ELF-1 (cell line): Measurements from ENCODE around the gene CALML6.

Source experiments
- DNase-seq: peaks from one replicate; pipeline ENCODE4 v3.0.0-alpha.2; 2016; ENCODE audit warnings: low read depth, low spot score

CALML6 gene

DNA sequence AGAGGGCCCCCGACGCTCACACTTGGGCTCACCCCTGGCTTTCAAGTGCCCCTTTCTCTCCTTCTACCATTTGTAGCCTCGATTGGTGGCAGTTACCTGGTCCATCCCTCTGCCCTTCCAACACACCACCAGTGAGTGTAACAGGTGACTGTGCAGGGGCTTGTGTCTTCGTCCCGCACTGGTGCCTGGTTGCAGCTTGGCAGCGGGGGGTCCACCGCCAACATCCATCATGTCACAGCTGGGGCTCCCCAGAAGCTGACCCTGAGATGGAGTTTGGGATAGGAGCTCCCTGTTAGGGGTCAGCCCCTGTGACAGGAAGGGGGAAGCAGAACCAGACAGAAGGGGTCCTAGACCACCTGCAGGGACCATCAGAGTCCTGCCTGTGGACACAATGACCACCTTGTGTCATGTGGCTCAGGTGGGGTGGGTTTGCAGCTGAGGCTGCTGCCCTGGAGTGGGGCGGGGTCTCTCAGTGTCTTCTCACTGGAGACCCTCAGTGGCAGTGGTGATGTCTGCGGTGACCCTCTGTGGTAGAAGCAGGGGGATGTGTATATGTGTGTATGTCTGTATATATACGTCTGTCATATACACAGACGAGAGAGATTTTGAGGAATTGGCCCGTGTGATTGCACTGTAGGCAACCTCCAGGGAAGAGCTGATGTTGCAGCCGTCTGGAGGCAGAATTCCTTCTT is 3.6 kb upstream of the CALML6 start:
- no peak for DNase-seq

DNA sequence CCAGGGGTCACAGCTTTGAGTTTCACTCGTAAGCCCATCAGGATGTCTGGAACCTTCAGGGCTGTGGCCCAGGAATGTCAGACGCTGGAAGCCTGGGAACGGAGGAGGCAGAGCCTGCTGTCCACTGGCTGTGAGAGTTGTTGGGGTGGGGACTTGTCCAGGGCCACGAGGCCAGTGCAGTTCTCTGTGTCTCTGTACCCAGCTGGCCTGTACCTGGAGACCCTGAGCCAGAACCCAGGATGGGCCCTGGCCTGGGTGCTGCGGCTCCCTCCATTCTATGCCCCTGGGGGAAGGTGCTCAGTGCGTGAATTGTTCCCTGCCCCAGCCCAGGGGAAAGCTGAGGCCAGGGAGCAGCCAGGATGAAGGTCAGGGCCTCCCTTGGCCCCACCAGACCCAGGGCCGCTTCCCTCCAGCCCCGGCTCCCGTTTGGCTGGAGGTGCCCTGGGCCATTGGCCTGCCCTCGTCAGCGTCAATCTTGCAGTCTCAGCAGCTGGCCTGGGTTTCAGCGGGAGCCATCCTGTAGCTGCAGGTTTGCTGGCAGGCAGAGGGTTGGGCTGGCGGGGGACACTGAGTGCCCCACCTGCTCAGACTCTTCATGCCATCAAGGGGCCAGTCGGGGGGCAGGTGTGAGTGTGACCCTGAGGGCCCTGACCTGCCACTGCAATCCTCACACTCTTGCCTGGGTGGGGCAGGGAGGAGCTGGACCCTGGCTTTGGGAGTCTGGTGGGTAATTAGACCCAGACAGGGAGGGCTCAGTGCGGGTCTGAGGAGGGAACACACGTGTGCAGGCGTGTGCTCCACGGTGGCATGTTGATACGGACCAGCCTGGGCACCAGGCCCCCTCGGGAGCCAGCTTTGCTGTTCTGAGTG is 724 bp upstream of the CALML6 start:
- peak; percentile 50 for DNase-seq

- no peak for DNase-seq
Measured at GRCh38 chr1:1915911-1916840, 1.1 kb downstream of the CALML6 start.

DNA sequence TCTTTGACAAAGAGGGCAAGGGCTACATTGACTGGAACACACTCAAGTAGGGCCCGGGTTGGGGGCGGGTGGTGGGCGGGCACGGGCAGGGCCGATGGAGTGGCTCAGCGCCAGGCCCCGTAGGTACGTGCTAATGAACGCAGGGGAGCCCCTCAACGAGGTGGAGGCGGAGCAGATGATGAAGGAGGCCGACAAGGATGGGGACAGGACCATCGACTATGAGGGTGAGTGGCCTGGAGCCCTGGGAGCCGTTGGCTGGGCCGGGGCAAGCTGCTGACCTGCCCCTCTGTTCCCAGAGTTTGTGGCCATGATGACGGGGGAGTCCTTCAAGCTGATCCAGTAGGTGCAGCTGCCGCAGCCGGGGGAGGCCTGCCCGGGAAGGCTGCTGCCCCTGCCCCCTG is 1.8 kb downstream of the CALML6 start:
- DNase-seq, result no peak

DNA sequence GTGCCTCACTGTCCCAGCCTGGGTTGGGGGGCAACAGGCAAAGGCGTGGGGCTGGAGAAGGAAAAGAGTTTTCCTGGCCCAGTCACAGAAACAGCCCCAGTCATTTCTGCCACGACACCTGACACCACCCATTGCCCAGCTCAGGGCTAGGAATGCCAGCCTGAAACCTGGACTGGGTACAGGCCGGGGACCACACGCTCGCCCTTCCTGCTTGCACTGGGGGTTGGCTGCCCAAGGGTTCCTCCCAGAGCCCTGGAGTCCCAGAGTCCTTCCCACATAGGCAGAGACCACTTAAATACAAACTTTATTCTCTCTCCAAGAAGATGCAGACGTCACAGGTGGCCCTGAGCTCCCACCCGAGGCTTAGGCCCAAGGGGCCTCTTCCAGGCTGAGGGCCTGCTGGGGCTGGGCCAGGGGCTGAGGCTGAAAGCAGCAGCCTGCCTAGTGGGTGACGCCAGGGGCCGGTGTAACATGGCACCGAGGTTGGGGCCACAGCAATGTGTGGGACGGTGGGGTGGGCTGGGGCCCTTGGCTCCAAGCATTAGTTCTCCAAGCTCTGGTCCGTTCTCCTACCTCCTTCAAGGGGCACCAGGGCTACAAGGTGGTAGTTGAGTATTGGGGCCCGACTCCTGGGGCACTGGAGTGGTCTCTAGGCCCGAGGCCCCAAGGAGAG is 2.4 kb downstream of the CALML6 start:
- no peak for DNase-seq

DNA sequence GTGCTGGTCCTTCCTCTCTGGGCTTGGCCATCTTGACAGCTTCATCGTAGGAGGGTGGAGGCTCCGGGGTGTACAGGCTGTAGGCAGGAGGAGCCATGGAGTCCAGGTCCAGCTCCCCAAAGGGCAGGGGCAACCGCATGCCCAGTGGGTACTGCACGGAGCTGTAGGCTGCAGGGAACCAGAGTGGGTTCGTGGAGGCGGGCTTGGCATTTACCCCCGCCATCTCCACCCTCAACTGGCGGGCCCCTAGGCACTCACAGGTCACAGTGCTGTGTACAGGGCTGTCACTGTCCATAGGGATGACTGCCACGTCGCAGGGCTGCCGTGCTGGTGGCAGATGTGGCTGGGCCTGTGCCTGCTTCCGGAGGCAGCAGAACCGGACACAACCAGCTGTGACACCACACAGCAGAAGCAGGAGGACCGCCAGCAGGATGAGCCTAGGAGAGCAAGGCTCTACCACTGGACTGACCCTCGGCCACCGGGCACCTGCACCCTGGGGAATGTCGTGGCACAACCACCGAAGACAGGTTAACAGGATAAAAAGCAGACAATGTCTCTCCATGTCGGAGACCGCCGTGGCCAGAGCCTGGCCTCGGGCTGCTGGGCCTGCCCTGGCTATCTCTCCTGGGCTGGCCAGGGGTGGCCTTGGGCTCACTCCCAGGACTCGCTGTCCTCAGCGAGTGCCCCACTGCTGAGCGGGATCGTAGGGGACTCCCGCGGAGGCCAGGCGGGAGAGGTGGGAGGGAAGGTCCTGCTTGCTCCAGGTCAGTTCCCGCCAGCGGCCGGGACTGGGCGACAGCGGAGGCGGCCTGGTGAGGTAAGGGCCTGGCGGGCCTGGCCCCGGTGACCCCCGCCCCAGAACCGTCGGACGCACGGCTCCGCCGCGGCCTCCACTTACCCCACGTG is 3.2 kb downstream of the CALML6 start:
- no peak for DNase-seq

GRCh38 chr1:1918901-1919303 is 3.8 kb downstream of the CALML6 start, which contains the start of gene TMEM52:
TMEM52 (minus strand) TSS chr1:1919279; CDS start chr1:1919265, 14 bp downstream.
- no peak for DNase-seq

- peak; percentile 100 for DNase-seq
Measured at GRCh38 chr1:1919304-1920056, 4.4 kb downstream of the CALML6 start.

GRCh38 chr1:1920057-1920607 is 5.1 kb downstream of the CALML6 start:
- no peak for DNase-seq

- no peak for DNase-seq
Measured at GRCh38 chr1:1920608-1921458, 5.8 kb downstream of the CALML6 start.

DNA sequence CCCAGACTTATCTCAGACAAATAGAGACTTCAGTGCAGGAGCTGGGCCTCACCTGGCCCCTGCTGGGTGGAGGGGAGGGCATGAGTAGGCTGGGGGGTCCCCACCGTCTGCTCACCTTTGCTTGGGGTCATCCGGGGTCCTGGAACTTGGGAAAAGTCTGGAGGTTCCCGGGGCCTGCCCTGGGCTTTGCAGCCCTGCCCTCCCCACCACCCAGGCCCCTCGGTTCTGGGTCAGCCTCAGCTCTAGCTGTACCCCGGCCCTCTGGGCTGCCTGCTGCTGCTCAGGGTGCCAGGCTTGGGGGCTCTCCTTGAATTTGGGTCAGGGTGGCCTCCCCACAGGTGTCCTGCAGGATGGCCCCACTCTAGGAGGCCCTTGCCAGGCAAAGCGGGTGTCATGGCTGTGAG is 6.4 kb downstream of the CALML6 start:
- no peak for DNase-seq

GRCh38 chr1:1921901-1922701 is 7.0 kb downstream of the CALML6 start:
- no peak for DNase-seq

- no peak for DNase-seq
Measured at GRCh38 chr1:1922702-1922955, 7.6 kb downstream of the CALML6 start.

DNA sequence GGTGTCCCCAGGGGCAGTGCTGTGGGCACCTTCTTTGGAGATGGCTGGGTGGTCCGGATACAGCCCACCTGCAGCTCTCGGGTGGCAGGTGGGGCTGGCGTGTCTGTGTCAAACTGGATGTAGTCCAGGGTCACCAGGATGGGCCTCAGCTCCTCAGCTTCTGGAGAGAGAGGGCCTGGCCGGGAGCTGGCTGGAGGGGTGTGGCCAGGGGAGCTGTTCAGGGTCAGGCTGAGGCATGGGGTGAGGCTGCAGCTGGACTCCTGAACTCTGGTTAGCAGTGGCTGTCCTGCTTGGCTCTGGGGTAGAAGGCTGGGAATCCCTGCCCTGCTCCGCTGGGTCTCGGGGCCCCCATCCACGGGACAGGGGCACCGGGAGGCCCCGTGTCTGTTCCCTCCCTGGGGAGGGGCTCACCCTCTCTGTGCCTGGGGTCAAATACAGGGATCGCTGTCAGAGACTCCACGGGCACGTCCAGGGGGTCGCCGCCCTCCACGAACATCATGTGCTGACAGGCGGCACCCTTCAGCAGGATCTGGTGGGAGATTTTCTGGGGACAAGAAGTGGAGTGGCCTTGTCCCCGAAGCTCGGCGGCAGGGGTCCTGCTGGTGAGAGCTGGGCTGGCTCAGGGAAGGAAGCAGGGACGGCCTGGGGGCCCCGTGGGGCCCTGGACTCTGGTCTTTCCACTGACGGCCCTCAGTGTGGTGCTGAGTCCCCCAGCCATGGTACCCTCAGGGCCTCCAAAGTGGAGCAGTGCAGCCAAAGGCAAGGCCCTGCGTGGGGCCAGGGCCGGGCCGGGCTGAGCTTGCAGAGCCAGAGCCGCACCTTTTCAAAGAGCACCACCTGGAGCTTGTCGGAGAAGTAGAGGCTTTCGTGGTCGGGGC is 8.1 kb downstream of the CALML6 start:
- DNase-seq, result peak; percentile 33

- DNase-seq, result no peak
Measured at GRCh38 chr1:1924386-1924785, 9.3 kb downstream of the CALML6 start.

- no peak for DNase-seq
Measured at GRCh38 chr1:1924849-1925248, 9.8 kb downstream of the CALML6 start.
